IPS-11a (cell line): ENCODE results near the gene EOGT.

Experiments
- H3K4me3 ChIP-seq: one replicate; pipeline ENCODE4 v1.5.1; 2013; ENCODE audit warnings: low read depth, low read length, control low read depth

The EOGT gene

DNA sequence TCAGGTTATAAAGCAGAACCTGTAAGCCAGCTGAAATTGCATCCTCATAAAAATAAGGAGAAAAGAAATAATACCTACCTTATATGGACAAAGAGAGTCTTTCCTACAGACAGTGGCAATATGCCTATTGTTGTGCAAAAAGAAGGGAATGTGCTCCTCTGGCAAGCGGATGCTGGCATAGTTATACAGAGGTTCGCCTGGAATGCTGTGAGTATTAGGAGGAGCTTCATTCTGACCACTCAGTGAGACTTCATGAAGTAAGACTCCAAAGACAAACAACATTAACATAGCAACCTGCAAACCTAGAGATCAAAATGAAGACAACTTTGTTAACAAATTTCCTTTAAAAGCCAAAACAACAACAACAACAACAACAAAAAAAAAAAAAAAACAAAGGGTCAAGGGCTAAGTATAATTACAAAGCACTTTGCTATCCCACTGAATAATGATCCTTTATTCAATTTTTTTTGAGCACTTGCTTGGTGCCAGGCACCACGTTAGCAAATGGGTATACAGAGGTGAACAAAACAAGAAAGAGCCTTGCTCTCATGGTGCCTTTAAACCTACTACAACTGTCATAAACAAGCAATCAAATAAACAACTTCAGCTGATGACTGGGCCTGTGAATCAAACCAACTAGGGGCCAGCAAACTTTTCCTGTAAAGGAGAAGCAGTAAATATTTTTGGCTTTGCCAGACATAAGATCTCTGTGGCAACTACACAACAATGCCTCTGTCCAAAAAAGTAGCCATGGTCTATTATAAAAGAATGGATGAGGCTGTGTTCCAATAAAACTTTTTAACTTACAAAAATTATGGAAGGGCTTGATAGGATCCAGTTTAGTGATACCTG is 3.7 kb downstream of the EOGT start:
- no peak overlapping the region for H3K4me3 ChIP-seq

DNA sequence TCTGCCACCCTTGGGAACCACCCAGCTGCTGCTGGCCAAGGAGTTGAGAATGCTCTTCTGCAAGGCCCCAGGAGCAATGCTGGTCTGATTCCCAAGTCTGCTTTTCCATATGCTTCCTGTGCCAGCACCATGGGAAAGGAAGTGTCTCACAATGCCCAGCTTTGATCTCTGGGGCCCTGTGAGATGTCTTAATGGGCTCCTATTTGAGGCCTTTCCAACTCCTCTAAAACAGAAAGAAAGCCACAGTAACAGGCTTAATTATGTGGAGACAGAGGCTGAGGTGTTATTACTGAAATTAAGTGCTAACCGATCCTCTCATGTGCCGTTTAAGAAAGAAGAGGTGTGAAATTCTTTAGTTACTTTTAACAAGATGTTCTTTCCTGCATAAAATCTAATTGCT is 4.5 kb downstream of the EOGT start:
- H3K4me3 ChIP-seq, result no peak overlapping the region

DNA sequence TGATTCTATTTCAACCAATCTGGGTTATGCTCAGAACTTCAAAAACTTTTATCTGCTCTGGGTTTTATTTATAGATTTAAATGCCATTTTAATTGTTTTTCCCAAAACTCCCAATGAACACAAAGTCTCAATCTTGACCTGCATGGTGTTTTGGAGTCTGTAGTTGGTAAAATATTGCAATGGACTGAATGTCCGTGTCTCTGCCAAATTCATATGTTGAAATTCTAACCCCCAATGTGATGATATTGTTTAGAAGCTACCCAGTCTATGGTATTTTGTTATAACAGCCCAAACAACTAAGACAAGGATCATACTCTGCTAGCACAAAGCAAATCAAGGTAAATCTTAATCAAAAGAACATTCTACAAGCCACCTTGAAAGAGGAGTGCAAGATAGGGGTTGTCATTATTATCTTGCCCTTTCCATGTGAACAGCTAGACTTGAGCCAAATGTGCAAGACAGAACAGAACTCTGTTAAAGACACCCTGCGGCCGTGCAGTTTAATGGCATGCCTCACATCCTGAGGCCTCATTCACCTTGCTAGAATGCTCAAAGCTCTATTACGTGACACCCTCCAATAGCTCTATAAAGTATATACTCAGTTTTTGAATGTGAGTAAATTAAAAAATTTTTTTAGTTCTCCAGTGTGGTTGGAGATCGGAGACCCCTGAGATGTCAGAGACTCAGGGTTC is 7.5 kb downstream of the EOGT start:
- no peak overlapping the region for H3K4me3 ChIP-seq

DNA sequence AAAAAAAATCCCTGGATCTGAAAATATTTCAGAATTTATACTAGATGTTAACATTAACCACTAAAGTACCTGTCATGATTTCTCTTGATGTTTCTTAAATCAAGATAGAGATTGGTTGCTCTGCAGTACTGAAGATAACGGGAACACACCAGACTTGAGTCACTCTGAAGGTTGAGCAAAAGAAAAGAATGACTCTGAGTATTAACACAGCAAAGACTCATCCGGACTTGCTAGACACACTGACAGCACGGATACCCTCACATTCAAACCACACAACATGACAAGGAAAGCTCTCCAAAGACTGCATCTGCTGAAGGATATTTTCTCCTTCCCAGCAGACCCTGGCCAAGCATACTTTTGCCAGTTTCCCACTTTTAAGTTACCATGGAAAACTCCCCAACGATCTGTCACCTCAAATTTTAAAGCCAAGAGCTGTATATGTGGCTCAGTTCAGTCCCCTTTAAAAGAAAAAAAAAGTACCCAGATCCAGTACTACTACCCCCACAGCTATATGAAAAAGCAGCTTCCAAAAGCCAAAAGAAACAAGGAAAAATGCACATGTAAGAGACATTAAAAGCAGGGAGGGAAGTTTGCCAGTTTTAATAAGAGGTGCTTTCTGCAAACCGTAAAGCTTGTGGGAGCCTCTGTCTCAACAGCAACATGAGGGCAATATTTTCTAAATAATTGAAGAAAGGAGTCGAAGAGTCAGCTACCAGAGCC is 8.3 kb downstream of the EOGT start:
- H3K4me3 ChIP-seq, result no peak overlapping the region

DNA sequence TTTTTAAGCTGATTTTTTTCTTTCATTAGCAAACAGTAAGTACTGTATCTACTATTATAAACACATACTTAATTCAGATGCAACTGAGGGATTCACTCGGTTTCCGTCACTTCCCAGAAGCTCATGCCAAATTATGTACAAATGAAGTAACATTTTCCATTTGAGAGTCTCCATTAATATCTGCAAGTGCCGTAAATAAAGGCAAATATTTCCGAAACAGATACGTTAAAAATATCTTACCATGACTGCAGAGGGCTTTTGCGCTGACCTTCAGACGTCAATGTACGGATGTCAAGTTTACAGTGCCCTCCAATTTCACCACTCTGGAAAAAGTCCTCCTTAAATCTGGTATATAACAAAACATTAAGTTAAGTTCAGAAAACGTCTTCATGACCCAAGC is 9.3 kb downstream of the EOGT start:
- H3K4me3 ChIP-seq, result no peak overlapping the region

DNA sequence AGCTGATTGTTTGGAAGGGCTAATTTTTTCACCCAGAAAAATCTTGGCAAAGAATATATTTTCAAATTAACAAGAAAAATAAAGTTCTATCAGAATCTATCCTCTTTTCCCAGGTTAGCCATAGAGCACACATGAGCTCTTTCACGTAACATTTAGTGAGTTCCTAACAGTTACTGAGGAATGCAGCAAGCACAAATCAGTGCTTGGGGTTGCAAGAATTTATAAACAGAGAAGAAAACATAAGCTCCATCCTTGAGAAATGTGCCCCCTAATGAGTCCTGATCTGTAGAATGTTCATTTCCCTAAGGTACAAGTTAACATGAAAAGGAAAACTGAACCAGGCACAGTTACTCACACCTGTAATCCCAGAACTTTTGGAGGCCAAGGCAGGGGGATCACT is 13.9 kb downstream of the EOGT start:
- H3K4me3 ChIP-seq, result no peak overlapping the region

DNA sequence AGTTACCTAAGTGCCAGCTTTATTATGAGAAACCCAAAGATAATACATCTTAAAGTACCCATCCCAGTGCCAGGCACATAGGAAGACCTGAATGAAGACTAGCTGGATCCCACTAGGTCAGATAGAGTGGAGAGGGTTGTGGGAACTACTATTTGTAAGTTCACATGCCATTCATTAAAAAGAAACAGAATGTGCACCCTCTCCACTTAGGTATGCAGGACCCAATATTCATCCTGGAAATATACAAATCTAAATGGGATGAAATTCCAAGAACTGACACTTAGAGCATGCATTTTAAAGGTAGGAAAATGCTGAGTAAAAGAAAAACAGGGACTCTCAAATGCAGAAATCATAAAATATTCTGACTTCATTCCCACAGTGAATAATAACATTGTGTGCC is 14.3 kb downstream of the EOGT start:
- no peak overlapping the region for H3K4me3 ChIP-seq

DNA sequence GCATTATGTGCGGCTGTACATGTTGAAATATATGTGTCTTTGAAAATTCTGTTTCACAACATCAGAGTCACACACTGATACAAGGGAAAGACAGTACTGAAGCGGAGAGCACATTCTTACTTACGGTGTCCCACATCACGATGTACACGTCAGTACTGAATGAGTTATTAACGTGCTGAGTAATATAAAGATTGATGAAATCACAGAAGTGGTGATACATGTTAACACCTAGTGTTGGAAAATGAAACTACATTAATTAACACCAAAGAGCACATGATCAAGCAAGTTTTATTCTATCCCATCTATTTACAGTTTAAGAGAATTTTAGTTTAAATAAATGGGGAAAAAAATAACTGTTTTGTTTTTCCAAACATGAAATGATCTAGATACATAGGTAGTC is 15.6 kb downstream of the EOGT start:
- H3K4me3 ChIP-seq, result no peak overlapping the region

DNA sequence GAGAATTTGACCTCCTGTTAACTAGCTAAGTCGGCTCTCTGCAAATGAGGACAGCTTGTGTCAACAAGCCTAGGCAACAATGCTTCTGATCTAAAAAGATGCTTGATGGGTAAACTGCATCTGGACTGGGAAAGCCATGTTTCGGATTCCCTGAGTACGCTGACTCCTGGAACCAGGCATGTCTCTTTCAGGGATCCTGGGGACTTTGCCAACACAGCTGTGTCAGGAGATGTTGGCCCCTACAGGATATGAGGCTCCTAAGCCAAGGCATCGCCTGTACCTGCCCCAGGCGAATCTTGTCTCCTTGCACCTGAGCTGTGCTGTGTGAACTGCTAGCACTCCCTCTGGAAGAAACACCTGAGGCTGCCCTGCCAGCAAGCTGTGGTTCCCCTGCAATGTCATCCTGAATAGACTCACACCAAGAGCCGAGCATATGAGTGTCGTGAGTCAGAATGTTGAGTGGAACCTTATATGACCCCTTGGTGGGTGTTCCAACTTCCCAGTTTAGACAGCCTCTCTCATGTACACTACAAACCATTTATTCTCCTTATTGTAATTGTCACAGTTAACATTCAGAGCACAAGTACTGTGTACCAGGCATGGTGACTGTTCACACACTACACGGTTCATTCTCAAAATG is 17.0 kb downstream of the EOGT start:
- no peak overlapping the region for H3K4me3 ChIP-seq

DNA sequence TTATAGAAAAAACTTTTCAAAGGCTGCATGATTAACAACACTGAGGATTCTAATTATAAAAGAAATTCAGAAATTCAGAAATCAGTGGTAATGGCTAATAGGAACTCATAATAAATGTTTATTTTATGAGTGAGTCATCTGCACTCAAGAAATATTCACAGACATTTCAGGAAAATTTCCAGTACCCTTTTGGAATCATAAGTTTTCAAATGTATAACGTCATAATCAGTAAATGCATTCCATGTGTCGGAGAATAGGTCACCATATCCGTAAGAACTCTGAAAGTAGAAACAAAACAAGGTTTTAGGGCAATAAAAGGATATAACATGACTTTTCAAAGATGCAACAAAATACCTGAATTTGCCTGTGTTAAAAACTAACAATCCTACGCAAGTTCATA is 24.7 kb downstream of the EOGT start:
- no peak overlapping the region for H3K4me3 ChIP-seq

DNA sequence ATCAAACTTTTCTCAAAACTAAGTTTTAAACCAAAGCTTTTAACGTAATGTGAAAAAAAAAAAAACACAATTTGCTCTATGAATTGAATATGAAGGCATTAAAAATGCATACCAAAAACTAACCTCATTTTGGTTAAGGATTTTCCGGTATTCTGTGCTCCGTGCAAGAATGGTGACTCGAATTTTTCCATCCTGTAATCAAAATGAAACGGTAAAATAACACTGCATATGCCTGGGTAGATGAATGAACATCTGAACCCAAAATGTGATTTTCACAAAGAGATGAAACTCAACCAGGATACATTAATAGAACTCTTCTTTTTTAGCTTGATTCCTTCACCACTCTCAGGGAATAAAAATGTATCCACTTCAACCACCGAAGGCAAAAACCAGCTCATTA is 26.2 kb downstream of the EOGT start:
- no peak overlapping the region for H3K4me3 ChIP-seq

DNA sequence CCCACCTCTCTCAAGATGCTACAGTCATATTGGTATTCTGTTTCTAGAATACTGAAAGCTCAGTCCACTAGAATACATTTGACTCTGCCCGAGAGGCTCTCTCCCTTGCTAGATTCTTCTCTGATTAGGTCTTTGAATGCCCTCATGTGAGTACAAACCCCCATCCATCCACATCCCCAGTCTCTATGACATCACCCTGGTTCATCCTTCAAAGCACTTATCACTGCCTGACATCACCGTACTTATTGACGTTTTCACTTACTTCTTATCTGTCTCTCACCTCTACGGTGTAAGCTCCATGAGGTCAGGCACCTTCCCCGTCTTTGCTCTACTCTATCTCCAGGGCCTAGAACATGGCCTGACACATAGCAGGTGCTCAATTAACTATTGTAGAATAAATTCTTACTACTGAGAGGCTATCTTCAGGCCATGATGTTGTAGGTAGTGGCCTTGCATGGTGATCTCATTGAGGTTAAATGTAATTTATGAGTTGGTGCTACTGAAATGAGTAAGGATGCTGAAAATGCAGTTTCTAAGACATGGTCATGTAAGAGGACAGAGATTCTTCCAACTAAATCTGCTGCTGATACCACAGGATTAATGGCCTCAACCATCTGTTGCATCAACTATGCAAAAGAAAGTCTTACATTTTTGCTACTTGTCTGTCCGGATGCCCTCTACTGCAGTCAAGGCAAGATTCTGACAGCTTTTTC is 26.8 kb downstream of the EOGT start:
- no peak overlapping the region for H3K4me3 ChIP-seq

DNA sequence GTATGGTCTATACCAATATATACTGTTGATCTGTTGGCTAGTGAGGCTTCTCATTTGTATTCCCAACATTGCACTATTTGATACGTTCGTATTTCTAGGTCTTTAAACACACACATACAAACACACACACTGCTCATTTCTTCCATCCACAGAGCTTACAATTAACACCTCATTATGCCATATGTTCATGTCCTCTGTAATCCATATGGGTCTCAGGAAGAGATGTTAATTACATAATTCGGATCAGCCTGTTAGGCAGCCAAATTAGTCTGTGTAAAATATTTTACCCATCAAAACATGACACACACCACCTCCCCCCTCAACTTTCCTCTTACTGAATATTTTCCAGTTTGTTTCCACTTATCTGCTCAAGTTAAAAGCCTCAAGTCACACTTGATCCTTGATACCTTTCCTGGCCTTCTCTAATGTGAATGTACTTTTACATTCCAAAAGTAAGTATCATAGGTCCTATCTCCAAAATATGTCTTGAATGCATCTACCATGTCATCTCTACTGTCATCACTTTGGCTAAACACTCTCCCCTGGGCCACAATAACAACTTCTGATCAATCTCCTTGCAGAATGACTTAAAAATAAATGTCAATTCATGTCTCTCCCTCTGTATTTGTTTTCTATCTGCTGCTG is 28.2 kb downstream of the EOGT start:
- H3K4me3 ChIP-seq, result no peak overlapping the region

DNA sequence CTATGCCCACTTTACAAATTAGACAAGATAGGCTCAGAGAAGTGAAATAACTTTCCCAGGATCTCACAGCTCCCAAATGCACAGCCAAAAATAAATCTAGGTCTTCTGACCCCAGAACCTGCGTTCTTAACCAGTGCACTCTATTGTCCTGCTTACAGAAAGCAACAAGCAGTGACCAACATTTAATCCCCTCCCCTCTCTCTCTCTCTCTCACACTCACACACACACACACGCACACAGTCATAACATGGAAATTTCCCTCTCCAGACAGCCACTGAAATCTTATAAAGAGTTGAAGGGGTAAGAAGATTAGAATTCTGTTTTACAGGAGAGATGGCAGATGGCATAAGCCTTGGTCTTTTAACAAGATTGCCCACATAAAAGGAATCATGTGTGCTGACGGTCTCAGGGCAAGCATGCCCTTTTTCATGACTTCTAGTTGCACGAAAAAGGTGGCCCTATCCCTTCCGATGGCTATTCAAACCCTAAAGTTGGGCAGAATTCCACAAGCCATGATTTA is 29.4 kb downstream of the EOGT start:
- no peak overlapping the region for H3K4me3 ChIP-seq

DNA sequence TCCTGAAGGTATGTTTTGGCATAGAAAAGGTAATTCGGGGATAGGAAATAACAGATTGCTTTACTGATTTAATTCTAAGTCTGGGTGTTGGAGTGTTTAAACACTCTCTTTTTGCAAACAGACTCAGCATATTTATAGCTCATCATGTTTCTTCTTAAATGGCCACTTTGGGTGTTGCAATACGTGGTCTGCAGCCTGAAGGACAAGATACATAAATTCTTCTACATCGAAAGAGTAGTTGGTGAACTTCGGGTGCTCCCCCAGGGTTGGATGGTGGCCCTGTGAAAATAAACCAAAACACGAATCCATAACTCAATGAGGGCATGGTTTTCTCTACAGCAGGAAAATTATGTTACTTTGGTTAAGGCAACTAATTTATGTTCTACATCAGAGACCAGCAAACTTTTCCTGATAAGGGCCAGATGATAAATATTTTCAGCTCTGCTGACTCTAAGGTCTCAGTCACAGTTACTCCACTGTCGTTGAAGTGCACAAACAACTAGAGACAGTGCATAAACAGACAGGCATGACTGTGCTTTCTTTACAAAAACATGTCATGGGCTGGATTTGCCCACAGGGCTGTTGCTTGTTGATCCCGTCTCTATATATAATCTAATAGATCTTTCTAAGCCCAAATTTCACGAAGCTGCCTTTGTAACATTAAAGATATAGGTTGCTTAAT is 35.9 kb downstream of the EOGT start:
- no peak overlapping the region for H3K4me3 ChIP-seq

DNA sequence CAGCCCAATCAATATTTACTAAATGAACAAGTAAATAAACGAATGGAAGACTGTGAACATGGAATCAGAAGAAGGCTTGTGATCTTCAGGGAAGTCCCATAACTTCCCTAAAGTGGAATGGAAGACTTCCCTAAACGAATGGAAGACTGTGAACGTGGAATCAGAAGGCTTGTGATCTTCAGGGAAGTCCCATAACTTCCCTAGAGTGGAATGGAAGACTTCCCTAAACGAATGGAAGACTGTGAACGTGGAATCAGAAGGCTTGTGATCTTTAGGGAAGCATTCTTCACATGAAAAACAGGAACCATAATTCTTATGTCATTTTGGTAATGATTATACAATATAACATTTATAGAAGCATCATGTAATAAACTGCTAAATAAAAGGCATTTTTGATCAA is 38.8 kb downstream of the EOGT start:
- H3K4me3 ChIP-seq, result no peak overlapping the region

DNA sequence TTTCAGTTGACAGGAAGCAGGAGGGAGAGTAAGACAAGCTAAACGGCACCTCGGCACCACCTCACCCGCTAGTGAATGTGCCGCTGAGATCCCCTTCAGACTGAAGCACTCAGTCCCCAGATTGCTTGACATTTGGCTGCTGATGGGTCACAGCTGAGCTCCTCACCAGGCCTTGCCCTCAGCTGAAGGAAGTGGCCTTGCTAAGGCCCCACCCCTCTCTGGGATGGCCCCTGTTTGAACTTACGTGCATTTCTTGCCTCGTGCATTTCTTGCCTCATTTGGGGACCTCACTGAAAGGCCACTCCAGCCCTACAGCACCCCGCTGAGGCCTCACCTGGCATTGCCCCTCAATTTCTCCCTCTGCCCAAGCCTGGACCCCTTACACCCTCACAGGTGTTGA is 39.8 kb downstream of the EOGT start:
- no peak overlapping the region for H3K4me3 ChIP-seq

DNA sequence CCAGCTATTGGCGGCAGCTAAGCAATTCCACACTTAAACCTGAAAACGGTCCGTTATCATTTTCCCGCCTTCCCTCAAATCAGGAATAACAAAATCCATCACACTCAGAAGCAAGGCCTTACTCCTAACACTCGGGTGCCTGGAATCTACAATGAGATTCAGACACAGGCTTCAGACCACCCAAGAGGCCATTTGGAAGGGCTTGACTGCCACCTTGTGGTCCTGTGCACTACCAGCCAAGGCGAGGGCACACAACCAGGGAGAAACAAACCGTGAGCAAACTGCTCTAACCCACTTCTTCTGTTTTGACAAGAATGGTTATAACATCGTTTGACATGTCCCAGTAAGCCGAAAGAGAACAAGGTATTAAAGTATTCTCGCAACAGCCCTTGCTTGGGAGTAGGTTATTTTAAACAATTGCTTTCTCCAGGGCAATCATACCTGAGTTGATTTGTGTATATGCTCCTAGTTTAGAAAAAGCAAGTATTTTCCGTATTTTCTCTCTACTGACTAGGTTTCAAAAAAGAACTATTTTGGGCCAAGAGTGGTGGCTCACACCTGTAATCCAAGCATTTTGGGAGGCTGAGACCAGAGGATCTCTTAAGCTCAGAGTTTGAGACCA is 41.0 kb downstream of the EOGT start:
- H3K4me3 ChIP-seq, result no peak overlapping the region

DNA sequence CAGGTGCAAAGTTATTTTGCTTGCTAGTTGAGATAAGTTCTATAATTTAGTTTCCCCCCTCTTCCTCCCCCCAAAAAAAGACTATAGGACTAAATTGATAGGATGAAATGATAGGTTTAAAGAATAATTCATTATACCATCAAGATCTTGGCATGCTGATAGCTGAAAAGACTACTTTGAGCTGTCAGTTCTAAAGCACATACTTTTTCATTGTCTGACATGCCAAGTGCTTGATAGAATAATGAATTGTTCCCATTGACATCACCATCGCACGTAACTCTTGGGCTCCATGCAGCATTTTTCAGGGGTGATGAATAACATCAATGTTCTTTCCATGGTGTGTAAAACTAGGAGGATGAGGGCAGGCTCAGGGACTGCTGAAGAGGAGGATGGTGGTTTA is 48.8 kb downstream of the EOGT start:
- no peak overlapping the region for H3K4me3 ChIP-seq
